ENCODE results near the gene DYRK2. TPM values are rescaled to one million over a fixed set of nuclear protein-coding genes. Genes with fewer than 3 reads are reported as not detected.

The DYRK2 gene
- polyA plus RNA-seq, 3 donors, result 23.4 to 29.0 (median 23.5) TPM

DNA sequence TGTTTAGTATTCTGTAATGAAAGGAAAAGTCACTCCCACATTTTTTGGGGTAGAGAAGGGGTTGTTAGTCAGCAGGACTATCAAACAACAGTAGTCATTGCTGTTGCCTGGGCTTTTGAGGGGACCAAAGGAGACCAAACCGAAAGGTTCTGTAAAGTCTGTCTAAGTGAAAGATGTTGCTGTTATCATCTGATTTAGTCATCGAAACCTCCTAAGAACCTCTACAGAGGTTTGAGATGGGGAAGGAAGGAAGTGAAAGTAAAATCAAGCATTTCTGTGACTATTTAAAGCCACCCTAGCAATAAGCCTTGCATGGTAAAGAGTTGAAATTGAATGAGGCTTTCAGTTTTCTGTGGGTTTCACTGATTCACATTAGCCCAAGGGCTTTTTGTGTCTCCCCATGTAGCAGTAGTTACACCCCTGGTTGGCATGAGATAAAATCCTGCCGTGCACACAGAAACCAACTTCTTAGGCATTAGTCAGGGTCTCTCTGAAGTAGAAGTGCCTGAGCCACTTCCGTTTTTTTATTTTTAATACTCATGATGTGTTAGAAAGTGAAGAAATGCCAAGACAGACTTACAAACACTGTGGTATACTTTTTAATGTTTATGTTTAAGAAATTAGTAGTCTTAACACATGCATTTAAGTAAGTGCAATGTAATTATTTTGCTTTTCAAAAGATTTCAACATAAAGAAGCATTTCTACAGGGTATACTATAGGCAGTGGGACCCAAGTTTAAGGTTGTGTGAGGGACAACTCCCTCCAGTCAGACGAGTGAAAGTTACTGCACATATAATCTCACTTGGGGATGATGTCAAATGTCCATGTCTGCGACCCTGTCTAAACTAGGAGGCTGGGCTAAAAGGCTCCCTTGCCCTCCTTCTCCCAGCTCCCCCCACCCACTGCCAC, 50.4 kb downstream of the DYRK2 start:
- DNase-seq (ENCODE audit: low read depth in 3 of 3, low spot score in 2 of 3), result no peak

DNA sequence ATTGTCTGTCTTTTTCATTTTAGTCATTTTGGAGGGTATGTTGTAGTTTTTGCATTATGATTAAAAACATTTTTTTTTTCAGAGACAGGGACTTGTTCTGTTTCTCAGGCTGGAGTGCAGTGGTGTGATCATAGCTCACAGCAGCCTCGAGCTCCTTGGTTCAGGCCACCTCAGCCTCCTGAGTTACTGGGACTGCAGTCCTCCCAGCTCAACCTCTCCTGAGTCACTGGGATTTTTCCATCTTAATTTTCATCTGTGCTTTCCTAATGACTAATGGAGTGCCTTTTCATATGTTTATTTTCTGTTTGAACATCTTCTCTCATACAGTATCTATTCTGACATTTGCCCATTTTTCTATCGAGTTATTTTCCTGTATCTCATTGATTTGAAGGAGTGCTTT, 52.6 kb downstream of the DYRK2 start:
- no peak for DNase-seq (ENCODE audit: low read depth in 3 of 3, low spot score in 2 of 3)

DNA sequence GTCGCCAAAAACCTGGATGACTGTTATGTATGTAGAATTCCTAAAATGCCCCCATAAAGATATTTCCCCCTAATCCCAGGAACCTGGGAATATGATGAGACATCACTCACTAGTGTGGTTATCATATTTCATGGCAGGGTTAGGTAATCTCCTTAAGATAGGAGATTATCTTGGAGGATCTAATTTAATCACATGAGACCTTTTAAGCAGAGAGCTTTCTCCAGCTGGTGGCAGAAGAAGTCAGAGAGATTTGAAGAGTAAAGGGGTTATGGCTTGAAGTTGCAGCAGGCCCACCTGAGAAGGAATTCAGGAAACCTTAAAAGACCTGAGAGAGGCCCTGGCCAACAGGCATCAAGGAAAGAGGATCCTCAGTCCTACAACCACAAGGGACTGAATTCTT, 53.6 kb downstream of the DYRK2 start:
- no peak for DNase-seq (ENCODE audit: low read depth in 3 of 3, low spot score in 2 of 3)

DNA sequence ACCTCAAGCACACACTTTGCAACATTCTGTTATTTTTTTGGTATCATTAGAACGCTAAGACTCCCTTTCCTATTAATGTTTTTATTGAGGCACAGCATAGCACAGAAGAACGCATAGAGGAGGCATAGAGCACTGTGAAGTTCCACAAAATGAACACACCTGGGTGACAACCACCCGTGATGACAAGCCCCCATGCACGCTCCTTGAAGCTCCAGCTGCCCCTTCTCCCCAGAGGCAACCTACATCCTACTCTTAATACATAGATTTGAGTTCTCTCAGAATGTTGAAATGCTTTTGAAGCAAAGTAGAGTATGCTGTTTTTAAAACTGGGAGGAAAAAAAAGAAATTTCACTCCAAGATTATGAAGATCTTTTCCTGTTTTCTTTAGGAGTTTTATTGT, 55.5 kb downstream of the DYRK2 start:
- no peak for DNase-seq (ENCODE audit: low read depth in 3 of 3, low spot score in 2 of 3)

DNA sequence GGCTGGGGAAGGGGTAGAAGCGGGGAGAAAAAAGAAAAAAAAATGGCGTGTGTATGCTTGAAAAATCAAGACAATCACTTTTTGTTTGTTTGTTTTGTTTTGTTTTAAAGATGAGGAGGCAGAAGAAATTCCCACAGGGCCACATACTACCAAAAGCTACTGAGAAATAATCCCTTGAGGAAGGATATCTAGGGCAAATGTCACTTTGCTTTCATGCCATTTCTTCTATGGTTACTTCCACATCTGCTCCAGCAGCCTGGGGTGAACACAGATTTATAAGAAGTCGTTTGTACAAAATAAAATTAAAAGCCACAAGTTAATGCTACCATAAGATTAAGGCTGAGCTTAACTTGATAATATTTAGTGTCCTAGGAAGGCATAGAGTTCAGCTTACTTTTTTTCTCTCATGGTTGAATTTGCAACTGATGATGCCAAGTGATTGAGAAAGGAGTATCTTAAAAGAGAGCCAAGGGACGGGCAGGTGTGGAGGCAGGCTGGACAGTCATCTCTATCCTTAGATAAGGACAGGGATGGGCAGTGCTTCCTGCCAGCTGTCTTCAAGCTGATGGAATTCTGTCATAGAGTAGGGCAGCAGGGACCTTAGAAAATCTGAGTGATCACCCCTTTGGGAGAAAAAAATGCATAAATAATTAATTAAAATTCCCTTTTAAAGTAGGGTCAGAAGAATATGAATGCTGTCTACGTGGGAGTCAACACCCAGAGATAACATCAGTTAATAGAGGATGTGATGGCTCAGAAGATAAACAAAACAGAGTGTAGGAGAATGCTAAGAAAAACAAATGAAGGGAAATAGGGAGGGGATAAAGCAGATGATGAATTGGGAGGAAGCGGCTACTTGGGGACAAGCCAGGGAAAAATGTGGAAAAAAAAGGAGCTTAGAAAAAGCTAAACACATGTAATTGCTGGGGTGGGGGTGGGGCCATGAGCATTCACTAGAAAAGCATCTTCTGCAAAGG, 57.1 kb downstream of the DYRK2 start:
- DNase-seq (ENCODE audit: low read depth in 3 of 3, low spot score in 2 of 3), result peak; percentile 71 to 82 (median 71)

DNA sequence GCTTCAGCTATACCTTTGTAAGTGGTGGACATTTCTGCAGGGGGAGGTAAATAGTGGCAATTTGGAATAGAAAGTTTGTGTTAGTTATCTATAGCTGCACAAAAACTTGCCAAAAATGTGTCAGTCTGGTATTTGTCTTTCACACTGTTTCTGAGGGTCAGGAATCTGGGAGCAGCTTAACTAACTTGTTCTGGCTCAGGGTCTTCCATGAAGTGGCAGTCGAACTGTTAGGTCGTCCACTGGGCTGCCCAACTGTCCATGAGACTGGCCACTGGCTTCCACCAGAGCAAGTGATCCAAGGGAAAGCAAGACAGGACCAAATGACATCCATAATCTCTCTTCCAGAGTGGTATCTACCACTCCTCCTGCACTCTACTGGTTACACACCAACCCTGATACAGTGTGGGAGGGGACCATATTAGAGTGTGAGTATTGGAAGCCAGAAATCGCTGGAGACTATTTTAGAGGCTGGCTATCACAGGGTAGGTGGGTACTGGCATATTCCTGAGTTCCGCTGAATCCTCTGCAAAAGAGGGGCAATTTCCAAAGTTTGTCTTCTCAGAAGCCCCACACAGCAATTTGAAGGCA, 60.9 kb downstream of the DYRK2 start:
- no peak for DNase-seq (ENCODE audit: low read depth in 3 of 3, low spot score in 2 of 3)

DNA sequence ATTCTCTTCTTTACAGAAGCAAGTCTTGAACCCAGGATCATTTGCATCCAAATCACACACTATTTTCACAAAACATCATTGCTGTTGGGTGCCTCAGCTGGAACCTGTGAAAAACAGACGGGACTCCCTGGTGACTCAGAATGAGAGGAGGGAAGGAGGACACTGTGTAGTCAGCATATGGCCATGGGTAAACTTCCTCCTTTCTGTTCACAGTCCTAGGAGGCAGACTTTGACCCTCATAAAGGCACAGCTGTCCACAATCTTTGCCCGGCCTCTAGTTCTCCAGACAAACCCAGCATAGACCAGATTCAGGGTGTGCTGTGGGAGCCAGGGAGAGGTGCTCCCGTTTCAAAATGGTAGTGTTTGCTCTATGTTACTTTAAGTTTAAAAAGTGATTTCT, 62.0 kb downstream of the DYRK2 start:
- no peak for DNase-seq (ENCODE audit: low read depth in 3 of 3, low spot score in 2 of 3)

DNA sequence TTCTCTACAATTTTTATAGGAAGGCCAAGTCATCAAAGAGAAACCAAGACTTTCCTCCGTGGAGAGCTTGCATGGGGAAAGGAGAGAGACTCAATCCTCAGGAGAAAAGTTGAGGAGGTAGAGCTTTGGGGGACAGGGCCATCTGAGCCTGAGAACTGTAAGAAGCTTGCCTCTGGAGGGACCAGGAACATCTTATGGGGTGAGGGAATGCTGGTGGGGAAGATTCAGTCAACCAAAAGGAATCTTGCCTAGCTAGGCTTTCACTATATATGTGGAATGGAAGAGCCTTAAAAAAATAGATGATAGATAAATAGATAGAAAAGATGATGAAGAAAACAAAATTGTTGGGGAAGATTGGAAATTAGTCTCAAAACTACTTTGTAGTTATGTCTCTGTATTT, 63.5 kb downstream of the DYRK2 start:
- no peak for DNase-seq (ENCODE audit: low read depth in 3 of 3, low spot score in 2 of 3)

DNA sequence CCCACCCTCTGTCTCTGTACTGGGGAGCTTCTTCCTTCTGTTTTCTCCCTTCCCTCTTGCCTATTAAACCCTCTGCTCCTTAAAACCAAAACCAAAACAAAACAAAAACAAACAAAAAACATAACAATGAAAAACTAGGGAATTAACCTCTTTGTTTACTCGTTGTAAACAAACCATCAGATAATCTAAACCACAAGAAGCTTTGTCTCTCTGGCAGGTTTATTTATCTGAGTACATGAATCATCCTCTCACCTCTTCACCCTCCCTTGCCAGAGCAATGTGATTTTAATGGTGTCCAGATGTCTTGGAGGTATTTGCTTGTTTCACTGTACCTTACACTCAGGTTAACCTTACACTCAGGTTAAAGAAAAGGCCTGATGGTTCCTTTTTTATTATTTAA, 66.1 kb downstream of the DYRK2 start:
- DNase-seq (ENCODE audit: low read depth in 3 of 3, low spot score in 2 of 3), result no peak
